Spinal cord (tissue), 10 donors: ENCODE results near the gene UBTD2. TPM values are rescaled to one million over a fixed set of nuclear protein-coding genes. Genes with fewer than 3 reads are reported as not detected.

Source experiments
- DNase-seq, 6 donors: peaks; one replicate each; pipeline versions ENCODE4 v3.0.0 to v3.0.0-alpha.2; 2013 to 2015; ENCODE audit warnings: low spot score in 6 of 6, low read depth in 4 of 6
- H3K27ac ChIP-seq: one replicate; pipeline ENCODE4 v1.5.1; 2013; ENCODE audit warnings: low read depth, low read length, control low read depth
- H3K27me3 ChIP-seq: one replicate; pipeline ENCODE4 v1.6.1; 2013; ENCODE audit warnings: low read length; ENCODE audit not compliant: control insufficient read depth, insufficient read depth
- H3K36me3 ChIP-seq: one replicate; pipeline ENCODE4 v1.6.1; 2013; ENCODE audit warnings: low read length; ENCODE audit not compliant: control insufficient read depth, insufficient read depth
- H3K4me1 ChIP-seq: one replicate; pipeline ENCODE4 v1.6.1; 2013; ENCODE audit warnings: low read length; ENCODE audit not compliant: control insufficient read depth, insufficient read depth
- H3K4me3 ChIP-seq: one replicate; pipeline ENCODE4 v1.5.1; 2013; ENCODE audit warnings: low read depth, low read length, control low read depth
- H3K9me3 ChIP-seq: one replicate; pipeline ENCODE4 v1.6.1; 2013; ENCODE audit warnings: low read length; ENCODE audit not compliant: control insufficient read depth, insufficient read depth
- WGBS: methylation state at CpG from one replicate; pipeline ENCODE4 v1.1.5; 2013; ENCODE audit warnings: missing lambda C conversion rate; ENCODE audit not compliant: insufficient coverage; 5-methylcytosine and 5-hydroxymethylcytosine counted together
- polyA plus RNA-seq, 2 donors: library from polyadenylated mRNA; unstranded; fragments of 120-200 nt; gene quantifications; one replicate each; pipeline ENCODE4 v1.2.1, GENCODE V29; 2013; ENCODE audit not compliant: insufficient read length in 2 of 2
- total RNA-seq, 2 donors: library from RNA; depleted of rRNA in 1 of 2; stranded (reverse); fragments of 120-200 nt in 1 of 2; fragments of >200 nt in 1 of 2; gene quantifications; one replicate each; pipeline versions ENCODE4 v1.2.3 to v1.2.4, GENCODE V29; 2013 to 2014
- donor health status: healthy.

UBTD2 gene
- total and polyA plus RNA-seq, 4 donors = 37.7 to 54.0 (median 44.3) TPM

DNA sequence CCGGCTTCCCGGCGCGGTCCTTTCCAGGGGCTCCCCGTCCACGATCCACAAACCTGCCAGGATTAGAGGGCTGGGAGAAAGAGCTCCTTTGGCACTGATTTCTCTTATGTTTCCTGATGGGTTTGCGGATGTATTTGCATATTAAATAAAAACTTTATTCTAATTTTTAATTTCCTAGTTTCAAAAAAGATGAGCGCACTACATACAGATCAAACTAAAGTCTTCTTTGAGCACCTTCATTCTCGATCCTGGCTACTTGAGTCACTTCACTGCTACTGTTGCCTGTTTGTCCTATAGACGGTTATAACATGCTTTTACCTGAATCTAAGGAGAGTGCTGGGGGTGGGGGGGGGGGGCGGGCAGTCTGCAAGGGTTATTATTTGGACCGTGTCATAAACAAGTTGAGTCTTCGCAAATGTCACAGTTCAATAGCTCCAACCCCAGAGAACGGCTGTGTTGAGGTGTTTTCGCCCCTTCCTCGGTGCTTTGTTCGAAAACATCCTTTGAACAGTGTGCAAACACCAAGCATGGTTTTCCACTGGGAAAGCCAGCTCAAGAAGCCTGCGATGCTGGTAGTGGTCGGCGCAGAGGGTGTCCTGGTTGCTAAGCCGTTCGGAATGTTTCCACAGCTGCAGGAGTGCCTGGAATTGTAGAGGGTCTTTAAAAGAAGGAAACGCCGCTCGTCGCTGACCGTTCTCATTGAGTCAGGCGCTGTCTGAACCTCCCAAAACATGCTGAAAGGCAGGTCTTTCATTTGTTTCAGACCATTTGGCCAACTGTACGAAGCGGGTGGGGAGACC lies 94.5 kb downstream of the UBTD2 start:
- peak overlapping the region; percentile 78 for H3K27ac ChIP-seq
- peaks cover 37% of the 10 kb centered on the region for H3K4me1 ChIP-seq
- 9% methylated on average over 22 of the region's 30 CpGs for WGBS
- no peaks in the 10 kb centered on the region for H3K27me3 ChIP-seq
- peak in 2 of 6 donors; percentile 55 to 59 for DNase-seq
- H3K36me3 ChIP-seq = no peaks in the 10 kb centered on the region
- no peaks in the 10 kb centered on the region for H3K9me3 ChIP-seq
- H3K4me3 ChIP-seq = peak overlapping the region; percentile 16

DNA sequence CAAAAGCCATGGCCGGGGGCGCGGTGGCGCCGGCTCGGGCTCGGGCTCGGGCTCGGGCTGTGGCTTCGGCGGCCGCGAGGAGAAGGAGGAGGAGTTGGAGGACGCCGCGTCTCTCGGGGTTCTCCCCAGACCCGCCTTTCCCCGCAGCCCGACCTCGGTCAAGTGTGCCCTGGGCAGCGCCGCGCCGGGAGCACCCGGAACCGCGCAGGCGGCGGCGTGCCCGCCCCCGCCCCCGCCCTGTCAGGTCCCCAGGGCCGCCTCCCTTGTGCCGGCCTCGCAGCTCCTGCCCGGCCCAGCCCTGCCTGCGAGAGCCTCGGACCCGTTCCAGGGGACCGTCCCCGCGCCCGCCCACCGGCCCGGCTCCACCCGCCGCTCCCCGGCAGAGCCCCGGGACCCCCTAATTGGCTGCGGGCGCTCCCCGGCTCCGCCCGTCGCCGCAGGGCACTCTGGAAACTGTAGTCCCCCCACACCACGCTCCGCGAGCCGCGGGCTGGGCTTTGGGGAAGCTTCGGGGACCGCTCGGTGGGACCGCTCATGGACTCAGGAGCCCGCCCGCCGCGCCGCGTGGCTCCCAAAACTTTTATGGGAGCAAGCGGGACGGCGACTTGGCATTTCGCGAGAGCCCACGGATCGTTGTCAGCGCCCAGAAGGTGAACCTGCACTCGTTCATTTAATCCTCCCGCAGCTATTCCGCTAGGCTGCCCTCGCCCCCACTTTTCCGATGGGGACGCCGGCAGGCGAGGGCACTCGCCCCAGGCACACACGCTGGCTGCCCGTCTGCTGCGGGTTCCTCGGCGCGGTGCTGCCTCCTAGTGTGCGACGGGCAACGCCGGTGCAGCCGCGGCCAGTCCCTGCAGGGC lies 95.3 kb downstream of the UBTD2 start, which contains the start of gene STK10:
Gene STK10 (minus strand): TSS at position 192 of the 860 bp plus-strand sequence. CDS start 182 bp downstream, at position 10.
- WGBS = under 1% methylated on average over 102 of the region's 102 CpGs
- Histone ChIP-seq H3K27me3 (no peaks in the 10 kb centered on the region), H3K9me3 (no peaks in the 10 kb centered on the region), H3K36me3 (no peaks in the 10 kb centered on the region), H3K4me1 (peaks cover 37% of the 10 kb centered on the region), H3K4me3 (peak within 1 kb of the TSS; percentile 74), H3K27ac (peak within 1 kb of the TSS; percentile 78)
- DNase-seq = peak; percentile 72 to 96 (median 80)

DNA sequence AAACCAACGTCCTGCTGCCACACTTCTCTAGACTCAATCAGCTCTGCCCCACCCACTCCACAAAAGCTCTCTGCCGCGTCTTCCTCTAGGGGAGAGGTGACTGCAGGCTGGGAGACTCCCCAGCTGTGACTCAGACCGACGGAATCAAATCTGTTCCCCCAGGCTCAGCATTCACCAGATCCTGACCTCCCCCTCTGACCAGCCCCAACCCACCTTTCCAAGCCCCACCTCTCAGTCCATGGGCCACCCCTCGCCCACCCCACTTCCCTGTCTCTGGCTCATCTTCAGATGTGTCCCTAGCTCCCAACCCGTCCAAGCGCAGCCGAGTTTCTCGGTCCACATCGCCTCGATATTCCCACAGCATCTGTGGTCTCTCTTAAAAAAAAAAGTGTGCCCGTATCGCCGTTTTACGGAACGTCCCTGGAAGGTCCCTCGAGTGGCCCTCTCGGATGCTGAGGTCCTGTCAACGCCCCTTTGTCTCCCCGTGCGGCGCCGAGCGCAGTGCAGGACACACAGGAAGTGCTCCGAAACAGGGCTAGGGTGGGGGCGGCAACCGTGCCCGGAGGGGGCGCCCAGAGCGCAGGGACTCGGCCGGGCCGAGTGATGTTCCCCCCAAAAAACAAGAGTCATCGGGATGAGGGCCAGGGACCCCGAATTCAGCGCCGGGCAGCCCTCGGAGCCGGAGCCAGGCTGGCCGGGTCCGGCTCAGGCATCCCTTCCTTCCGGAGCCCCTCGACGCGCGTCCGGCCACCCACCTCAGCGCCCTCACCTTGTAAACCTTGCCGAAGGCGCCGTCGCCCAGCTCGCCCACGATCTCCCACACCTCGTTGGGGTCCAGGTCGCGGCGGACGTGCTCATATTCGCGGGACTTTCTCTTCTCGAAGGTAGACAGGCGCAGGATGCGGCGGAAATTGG lies 96.2 kb downstream of the UBTD2 start:
- under 1% methylated on average over 66 of the region's 66 CpGs for WGBS
- DNase-seq = peak in 2 of 6 donors; percentile 60
- H3K4me3 ChIP-seq = peak overlapping the region; percentile 57

DNA sequence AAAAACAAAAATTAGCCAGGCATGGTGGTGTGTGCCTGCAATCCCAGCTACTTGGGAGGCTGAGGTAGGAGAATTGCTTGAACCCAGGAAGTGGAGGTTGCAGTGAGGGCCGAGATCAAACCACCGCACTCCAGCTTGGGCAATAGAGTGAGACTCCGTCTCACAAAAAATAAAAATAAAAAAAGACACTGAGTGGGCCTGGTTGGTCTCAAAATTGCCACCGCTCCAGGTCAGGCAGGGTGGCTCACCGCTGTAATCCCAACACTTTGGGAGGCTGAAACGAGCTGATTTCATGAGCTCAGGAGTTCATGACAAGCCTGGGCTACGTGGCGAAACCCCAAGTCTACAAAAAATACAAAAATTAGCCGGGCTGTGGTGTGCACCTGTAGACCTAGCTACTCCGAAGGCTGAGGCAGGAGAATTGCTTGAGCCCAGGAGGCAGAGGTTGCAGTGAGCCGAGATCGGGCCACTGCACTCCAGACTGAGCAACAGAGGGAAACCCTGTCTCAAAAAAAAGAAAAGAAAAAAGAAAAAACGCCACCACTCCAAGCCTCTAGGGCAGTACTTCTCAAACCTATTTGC lies 97.4 kb downstream of the UBTD2 start:
- H3K27ac ChIP-seq = no peak overlapping the region
- H3K4me1 ChIP-seq = peaks cover 37% of the 10 kb centered on the region
- WGBS = 90% methylated on average over 9 of the region's 13 CpGs

More for the DNA sequence above, 96.2 kb downstream of the UBTD2 start:
- no peaks in the 10 kb centered on the region for H3K36me3 ChIP-seq
- peaks cover 37% of the 10 kb centered on the region for H3K4me1 ChIP-seq
- H3K27me3 ChIP-seq = no peaks in the 10 kb centered on the region
- no peaks in the 10 kb centered on the region for H3K9me3 ChIP-seq
- peak overlapping the region; percentile 72 for H3K27ac ChIP-seq

DNA sequence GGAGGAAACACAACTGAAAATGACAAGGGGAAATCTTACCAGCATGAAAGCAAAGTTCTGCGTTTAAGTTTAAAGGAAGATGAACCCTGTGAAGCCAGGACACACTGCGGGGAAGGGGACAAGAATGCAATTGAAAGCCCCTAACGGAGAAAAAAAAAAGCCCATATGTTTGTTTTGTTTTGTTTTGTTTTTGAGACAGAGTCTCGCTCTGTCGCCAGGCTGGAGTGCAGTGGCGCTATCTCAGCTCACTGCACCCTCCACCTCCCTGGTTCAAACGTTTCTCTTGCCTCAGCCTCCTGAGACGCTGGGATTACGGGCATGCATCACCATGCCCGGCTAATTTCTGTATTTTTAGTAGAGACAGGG lies 98.5 kb downstream of the UBTD2 start:
- WGBS = 71% methylated on average over 4 of the region's 10 CpGs
- Histone ChIP-seq H3K36me3 (no peaks in the 10 kb centered on the region), H3K4me1 (peaks cover 37% of the 10 kb centered on the region), H3K4me3 (no peak overlapping the region), H3K27me3 (no peaks in the 10 kb centered on the region), H3K27ac (no peak overlapping the region), H3K9me3 (no peaks in the 10 kb centered on the region)
- no peak for DNase-seq

More for the DNA sequence above, 97.4 kb downstream of the UBTD2 start:
- DNase-seq = no peak
- H3K36me3 ChIP-seq = no peaks in the 10 kb centered on the region
- H3K9me3 ChIP-seq = no peaks in the 10 kb centered on the region
- H3K4me3 ChIP-seq = peak overlapping the region; percentile 57
- H3K27me3 ChIP-seq = no peaks in the 10 kb centered on the region

DNA sequence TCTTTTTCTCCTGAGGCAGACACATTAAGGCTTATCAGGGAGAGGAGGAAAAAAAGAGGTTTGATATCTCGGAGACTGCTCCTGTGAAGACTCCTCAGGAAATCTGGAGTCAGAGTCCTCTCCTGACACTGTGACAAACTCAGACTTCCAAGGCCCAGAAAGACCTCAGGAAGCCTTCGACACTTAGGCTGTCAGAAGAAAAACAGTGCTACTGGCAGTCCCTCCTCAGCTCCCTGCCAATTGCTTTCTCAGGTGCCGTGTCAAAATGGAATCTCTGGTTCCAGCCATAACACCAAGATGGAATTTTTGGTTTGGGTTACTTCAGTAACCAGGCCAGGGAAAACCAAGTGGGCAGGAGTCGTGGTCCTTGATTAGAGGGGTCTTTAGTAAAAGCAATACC lies 99.7 kb downstream of the UBTD2 start:
- DNase-seq = no peak
- no peak overlapping the region for H3K4me3 ChIP-seq
- H3K4me1 ChIP-seq = peaks cover 41% of the 10 kb centered on the region
- no peaks in the 10 kb centered on the region for H3K9me3 ChIP-seq
- no peak overlapping the region for H3K27ac ChIP-seq
- no peaks in the 10 kb centered on the region for H3K36me3 ChIP-seq
- WGBS = 90% methylated on average over 3 of the region's 4 CpGs
- no peaks in the 10 kb centered on the region for H3K27me3 ChIP-seq

DNA sequence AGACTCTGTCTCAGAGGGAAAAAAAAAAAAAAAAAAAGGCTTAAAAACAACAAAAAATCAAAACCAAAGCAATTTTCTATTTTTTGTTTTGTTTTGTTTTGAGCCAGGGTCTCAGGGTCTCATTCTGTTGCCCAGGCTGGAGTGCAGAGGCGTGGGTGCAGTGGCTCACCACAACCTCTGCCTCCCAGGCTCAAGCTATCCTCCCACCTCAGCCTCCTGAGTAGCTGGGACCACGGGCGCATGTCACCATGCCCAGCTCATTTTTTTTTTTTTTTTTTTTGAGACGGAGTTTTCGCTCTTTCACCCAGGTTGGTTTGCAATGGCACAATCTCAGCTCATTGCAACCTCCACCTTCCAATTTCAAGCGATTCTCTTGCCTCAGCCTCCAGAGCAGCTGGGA lies 101.3 kb downstream of the UBTD2 start:
- H3K9me3 ChIP-seq = no peaks in the 10 kb centered on the region
- no peak for DNase-seq
- no peaks in the 10 kb centered on the region for H3K36me3 ChIP-seq
- H3K27ac ChIP-seq = no peak overlapping the region
- H3K4me1 ChIP-seq = peaks cover 40% of the 10 kb centered on the region
- no peak overlapping the region for H3K4me3 ChIP-seq
- H3K27me3 ChIP-seq = no peaks in the 10 kb centered on the region
- WGBS = 93% methylated on average over 6 of the region's 6 CpGs

DNA sequence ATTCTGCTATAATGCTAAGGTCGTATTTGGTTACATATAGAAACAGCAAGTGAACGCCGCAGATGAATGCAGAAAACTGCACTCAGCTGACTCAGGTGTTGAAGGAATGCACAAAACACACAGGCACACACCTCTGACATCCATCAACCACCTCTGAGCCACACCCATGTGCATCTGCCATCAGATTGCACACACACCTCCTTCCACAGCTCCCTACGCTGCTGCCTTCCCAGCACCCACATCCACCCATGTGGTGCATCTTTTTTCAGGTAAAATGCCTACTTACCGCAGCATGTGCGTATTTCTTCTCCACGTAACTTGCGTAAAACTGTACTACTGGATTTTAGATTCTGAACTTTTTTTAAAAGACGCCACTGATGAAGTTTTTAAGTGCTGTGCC lies 102.6 kb downstream of the UBTD2 start:
- peaks cover 26% of the 10 kb centered on the region for H3K4me1 ChIP-seq
- H3K9me3 ChIP-seq = no peaks in the 10 kb centered on the region
- DNase-seq = no peak
- WGBS = over 99% methylated on average over 9 of the region's 9 CpGs
- H3K27ac ChIP-seq = no peak overlapping the region
- no peaks in the 10 kb centered on the region for H3K36me3 ChIP-seq
- no peaks in the 10 kb centered on the region for H3K27me3 ChIP-seq
- no peak overlapping the region for H3K4me3 ChIP-seq
